GM18499 (cell line): Measurements from ENCODE around the gene C2CD4C.
"Not testable (repeated sequence)": the region's sequence is repeated elsewhere in the genome, so short reads cannot be mapped to it uniquely, and the experiment has no call there.

Experiments
- ATAC-seq: cut with Tn5 transposase; IDR thresholded peaks from one replicate; pipeline ENCODE4 v1.9.1; 2021; ENCODE audit warnings: moderate number of reproducible peaks; ENCODE audit not compliant: insufficient read depth, unreplicated experiment

The C2CD4C gene

DNA sequence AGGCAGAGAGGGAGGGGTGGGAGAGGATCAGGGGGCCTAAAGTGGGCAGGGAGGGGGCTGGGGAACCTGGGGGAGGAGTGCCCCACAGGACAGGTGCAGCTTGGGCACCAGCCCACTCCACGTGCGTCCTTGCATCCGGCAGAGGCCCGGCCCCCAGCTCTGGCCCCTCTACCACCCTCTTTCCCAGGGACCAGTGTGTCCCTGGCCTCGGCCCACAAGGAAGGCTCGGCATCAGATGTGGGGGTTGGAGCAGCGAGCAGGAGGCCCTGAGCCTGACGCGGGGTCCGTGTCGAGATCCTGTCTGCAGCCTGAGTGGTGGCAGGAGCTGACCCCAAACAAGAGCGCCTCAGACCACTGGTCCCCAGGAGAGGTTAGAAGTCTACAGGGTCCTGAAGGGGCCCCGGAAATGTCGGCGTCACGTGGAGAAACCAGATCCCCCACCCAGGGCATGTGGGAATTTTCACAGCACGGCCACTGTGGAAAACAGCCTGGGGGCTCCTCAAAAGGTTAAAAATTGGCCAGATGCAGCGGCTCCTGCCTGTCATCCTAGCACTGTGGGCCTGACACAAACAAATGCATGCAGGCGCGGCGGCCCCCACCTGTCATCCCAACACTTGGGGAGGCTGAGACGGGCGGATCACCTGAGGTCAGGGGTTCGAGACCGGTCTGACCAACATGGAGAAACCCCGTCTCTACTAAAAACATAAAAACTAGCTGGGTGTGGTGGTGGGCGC is 30.4 kb upstream of the C2CD4C start:
- ATAC-seq: no peak

DNA sequence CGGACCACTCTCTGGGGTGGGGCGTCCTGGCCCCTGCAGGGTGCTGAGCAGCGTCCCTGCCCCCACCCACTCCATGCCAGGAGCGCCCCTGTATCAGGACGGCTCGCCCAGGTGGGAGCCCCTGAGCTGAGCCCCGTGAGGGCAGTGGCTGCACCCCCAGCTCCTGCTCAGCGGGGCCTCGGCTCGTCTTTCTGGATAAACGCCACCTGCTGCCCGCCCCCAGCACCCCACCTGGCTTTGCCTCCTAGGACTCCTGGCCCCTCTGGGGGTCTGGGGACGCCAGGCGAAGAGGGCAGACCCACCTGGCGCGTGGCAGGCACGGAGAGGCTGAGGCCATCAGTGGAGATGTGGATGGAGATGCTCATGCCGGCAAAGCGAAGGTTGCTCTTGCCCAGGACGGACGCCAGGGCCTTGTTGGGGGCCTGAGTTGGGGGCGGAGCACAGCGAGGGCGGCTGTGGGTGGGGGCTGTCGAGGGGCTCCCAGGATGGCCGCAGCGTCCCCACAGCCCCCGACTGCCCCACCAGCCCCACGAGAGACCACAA is 29.5 kb upstream of the C2CD4C start:
- no peak for ATAC-seq

DNA sequence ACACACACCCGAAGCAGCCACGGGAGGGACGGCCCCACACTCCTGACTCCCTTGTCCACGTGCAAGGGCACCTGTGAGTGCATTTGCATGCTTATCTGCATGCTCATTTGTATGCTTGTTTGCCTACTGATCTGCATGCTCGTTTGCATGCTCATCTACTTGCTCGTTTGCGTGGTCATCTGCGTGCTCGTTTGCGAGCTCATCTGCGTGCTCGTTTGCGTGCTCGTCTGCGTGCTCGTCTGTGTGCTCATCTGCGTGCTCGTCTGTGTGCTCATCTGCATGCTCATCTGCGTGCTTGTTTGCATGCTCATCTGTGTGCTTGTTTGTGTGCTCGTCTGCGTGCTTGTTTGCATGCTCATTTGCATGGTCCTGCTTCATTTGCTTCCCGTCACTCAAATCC is 28.1 kb upstream of the C2CD4C start:
- no peak for ATAC-seq

DNA sequence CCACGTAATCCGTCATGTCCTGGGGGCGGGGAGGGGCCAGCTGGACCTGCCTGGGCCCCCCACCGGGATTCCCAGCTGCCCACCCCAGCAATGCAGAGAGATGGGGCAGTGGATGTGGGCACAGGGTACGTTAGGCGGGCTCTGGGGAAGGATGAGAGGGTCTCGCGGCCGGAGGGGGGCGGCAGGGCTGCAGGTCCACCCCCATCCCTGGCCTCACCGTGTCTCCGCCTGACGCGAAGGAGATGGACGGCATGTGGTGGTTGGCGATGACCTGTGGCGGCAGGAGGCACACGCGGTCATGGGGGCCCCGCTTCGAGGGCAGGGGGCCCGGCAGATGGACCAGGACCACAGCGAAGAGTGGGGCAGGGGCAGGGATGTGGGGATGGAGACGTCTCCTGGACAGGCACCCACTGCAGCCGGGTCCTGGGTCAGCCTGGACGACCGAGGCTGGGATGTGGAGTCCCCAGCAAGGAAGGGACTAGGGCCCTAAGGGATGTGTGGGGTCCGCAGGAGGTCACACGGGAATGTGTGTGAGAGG is 27.5 kb upstream of the C2CD4C start:
- ATAC-seq: no peak

DNA sequence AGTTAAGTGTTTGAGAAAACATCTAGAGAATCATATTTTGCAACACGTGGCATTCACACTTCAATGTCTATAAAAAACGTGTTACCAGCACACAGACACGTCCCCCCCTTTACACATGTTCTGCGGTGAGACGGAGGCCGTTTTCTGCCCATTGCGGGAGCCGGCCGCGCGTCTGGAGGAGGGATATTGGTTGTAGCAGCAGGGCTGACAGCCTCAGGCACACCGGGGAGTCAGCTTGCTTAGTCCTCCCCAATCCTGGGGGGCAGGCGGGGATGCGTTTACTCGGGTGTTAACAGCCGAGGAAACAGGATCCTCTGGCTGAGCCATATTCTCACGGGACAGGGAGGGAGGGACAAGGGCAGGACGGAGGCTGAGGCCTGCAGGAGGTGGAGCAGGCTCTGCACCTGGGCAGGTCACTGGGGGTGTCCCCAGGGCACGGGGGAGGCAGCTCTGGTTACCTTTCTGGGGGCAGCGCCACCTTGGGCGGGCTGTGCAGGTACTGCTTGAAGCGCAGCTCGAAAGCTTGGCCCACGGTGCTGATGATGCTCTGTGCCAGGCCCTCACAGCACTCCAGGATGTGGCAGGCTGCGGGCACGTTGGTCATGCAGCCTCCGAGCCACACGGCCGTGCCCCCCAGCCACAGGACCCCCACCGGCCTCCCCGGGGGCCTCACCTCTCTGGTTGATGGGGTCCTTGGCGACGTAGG is 26.9 kb upstream of the C2CD4C start:
- ATAC-seq: no peak

DNA sequence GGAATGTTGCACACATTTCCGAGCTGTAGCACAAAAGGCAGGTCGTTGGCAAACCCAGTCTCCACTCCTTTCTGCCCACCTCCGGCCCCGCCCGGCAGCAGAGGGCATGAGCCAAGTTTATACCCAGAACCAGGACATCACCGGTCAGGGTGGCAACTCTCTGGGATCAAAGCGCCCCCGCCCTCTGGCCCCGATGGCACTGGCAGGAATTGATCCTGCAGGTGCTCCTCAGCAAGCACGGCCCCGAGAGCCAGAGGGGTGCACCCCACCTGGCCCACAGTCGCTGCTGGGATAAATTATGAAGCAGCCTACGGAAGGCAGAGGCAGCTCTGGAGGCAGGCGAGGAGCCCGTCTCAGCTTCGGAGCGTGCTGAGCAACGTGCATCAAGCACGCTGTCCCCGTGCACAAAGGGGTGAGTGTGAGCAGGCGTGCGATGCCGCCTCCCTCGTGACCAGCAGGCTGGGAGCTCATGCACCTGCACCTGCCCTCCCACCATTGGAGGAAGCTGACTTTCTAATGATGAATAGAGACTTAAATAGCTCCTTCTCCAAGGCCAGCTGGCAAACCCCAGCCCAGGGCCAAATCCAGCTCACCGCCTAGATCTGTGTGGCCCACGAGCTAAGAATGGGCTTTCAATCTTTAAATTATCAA is 26.2 kb upstream of the C2CD4C start:
- ATAC-seq: no peak

DNA sequence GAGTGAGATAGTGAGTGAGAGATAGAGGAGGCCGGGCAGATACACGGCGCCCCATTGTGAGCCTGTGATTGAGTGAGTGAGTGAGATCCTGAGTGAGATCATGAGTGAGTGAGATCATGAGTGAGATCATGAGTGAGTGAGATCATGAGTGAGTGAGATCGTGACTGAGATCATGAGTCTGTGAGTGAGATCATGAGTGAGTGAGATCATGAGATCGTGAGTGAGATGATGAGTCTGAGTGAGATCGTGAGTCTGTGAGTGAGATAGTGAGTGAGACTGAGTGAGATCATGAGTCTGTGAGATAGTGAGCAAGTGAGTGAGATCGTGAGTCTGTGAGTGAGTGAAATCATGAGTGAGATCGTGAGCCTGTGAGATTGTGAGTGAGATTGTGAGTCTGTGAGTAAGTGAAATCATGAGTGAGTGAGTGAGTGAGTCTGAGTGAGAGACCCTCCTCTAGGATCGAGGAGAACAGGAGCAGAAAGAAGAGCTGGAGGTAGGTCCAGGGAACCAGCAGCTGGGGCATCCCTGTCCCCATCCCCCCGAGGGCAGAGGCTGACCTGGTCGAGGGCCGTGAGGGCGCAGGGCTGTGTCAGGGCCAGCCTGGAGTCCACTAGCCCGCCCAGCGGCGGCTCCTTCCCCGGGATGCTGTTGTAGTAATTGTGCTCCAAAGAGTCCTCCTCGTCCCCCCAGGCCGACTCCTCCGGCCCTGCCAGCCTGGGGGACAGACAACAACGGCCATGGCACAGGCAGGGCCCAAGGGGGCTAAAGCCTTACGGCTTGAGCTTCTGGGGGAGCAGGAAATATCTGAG is 25.4 kb upstream of the C2CD4C start:
- no peak for ATAC-seq

DNA sequence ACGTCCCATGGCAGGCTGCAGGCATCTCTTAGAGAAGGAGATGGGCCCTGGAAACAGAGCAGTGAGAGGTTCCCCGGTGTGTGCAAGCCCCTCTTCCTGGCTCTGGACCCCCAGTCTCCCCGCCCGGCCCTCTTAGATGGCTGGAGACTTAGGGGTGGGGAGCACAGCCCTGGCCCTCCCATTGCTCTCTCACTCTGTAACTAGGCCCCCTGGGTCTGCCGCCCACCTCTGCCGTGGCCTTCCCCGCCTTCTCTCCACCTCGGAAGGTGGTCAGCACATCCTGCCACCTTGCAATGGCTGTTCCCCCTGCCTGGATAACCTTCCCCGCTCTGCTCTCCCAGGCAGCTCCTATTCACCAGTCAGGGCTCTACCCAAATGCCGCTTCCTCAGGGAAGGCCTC is 21.8 kb upstream of the C2CD4C start:
- ATAC-seq: no peak

DNA sequence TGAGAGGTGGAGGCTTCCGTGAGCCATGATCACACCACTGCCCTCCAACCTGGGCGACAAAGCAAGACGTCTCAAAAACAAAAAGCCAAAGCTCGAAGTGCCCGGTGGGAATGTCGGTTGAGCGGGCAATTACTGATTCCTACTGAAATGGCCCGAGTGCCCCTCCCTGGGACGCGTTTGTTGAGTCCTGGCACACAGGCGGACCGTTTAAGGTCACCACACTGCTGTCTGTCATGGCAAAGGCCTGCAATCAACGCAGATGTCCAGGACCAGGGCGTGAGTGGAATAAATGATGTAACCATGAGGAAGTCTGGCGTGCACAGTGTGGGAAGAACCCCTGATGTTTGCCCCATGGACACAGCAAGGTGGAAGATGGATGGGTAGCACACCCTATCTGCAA is 19.2 kb upstream of the C2CD4C start:
- ATAC-seq: no peak

DNA sequence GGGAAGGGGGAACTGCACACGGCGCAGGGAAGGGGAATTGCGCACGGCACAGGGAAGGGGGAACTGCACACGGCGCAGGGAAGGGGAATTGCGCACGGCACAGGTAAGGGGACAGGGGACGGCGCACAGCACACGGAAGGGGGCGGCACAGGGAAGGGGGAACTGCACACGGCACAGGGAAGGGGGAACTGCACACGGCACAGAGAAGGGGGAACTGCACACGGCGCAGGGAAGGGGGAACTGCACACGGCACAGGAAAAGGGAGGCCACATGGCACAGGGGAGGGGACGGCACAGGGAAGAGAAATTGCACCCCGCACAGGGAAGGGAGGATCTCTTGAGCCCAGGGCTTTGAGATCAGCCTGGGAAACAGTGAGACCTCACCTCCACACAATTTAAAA is 18.7 kb upstream of the C2CD4C start:
- ATAC-seq: not testable (repeated sequence)

DNA sequence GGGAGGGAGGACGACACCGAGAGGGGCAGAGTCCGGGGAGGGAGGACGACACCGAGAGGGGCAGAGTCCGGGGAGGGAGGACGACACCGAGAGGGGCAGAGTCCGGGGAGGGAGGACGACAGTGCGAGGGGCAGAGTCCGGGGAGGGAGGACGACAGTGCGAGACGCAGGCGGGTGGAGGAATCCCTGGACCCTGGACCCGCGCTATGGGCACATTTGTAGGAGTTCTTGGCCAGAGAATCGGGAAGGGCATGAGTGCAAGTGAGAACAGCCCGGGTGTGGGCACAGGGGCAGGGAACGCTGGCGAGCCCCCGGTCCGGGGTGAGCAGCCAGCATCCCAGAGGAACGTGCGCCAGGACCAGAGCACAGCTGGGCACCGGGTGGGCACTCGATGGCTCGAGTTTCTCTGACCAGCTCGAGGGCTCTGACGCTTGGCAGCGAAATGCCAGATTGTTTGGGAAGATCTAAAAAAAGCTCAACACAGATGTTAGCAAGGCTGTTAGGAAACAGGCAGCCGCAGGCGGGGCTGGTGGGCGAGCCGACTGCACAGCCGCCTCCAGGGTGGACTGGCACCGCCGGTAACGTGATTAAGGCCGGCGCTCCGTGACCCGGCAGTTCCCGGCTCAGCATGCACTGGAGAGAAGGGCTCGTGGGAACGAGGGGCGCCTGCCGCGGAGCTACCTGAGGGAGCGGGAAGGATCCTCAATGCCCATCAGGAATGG is 17.9 kb upstream of the C2CD4C start:
- no peak for ATAC-seq

DNA sequence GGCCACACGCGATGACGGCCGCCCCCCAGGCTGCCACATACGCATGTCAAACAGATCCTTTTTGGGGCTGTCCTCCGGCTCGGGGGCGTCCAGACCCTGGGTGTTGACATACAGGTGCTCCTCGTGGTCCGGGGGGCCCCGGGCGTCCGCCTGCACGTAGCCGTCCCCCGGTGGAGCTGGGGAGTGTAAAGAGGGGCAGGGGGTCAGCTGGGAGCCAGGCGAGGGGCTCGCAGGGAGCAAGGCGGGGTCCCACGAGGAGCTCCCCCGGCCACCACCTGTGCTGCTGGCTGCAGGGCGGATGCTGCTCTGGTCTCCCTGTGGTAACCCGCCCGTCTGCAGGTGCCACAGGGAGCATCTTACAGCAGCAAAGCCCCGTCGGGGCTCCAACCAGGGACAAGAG is 16.1 kb upstream of the C2CD4C start:
- ATAC-seq: no peak

DNA sequence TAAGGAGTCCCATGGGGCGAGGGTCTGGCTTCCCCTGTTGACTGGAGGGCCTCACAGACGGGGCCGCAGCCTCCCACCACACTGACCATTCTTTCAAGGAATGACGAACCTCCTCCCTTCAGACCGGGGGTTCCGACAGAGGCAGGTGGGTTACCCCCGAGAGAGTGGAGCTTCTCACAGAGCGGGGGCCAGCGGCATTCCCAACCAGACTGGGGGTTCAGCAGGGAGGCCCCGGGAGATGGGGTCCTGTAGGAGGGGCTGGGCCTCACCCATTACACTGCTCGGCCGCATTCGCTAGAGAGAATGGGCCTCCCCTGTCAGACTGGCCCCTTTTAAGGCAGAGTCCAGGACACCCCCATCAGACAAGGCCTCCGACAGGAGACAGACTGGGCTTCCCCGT is 15.6 kb upstream of the C2CD4C start:
- no peak for ATAC-seq

DNA sequence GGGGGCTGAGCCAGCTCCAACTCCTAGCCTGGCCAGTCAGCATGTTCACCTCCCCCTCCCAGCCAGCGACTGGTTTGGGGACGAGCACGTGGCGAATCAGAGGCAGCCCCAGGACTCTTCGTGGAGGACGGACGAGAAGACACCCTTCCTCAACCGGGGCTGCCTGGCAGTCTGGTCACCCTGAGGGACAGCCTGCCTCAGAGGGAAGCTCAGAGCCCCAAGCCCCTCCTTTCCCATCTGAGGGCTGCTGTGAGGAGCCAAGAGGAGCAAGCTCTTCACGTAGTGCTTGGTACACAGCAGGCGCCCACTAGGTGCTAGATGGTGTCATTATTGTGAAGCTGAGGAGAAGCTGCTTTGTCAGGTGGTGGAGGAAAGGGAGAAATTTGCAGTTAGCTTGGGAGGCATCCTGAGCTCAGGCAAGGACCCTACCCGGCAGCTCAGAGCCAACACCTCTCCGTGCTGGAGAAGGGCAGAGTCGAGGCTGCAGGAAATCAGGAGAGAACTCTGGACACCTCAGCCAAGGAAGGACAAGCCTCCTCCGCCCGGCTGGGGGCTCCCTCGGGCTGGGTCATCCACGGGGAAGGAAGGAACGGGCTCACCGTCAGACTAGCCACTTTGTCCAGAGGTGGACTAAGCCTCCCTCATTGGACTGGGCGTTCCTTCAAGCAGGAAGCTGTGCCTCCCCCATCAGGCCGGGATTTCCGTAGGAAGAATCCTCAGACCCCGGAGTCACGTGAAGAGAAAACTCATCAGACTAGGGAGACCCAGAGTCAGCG is 14.9 kb upstream of the C2CD4C start:
- ATAC-seq: no peak

DNA sequence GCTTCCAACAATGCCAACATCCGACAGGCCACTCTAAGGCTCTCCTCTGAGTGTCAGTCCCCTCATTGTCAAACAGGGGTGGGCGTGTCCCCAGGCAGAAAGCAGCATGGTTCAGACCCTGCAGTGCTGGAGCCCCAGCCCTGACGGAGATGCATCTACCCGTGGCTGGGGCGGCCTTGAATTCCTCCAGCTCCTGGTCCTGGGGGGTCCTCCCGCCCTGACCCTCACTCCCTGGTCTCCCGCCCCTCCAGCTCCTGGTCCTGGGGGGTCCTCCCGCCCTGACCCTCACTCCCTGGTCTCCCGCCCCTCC is 13.9 kb upstream of the C2CD4C start:
- ATAC-seq: not testable (repeated sequence)

DNA sequence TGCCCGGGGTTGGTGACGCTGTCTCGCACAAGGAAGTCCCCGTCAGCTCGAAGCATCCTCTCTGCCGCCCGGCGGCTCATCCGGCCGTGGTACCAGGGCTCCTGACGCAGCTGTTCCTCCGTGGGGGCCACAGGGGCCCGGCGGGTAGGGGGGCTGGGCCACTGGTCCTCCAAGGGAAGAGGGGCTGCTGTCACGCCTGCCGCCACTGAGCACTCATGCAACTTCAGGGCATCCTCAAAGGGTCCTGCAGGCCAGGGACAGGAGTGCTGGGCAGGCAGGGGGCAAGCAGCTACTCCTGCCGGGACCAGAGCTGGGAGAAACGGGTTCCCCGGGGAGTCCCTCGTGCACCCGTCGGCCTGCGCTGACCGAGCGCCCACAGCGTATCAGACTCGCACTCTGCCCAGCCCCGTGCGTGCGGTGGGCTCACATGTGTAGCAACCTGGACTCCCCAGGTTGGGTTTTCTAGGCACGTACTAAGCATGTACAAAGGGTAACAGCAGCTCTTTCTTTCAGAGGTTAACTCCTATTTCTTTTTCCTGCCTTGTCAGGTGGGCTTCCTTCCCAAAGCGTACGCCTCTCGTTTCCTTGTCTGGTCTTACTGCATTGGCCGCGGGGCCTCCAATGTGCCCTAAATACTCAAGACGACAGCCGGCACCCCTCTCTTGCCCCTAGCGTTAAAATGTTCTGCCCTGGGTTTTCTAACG is 13.4 kb upstream of the C2CD4C start:
- no peak for ATAC-seq

DNA sequence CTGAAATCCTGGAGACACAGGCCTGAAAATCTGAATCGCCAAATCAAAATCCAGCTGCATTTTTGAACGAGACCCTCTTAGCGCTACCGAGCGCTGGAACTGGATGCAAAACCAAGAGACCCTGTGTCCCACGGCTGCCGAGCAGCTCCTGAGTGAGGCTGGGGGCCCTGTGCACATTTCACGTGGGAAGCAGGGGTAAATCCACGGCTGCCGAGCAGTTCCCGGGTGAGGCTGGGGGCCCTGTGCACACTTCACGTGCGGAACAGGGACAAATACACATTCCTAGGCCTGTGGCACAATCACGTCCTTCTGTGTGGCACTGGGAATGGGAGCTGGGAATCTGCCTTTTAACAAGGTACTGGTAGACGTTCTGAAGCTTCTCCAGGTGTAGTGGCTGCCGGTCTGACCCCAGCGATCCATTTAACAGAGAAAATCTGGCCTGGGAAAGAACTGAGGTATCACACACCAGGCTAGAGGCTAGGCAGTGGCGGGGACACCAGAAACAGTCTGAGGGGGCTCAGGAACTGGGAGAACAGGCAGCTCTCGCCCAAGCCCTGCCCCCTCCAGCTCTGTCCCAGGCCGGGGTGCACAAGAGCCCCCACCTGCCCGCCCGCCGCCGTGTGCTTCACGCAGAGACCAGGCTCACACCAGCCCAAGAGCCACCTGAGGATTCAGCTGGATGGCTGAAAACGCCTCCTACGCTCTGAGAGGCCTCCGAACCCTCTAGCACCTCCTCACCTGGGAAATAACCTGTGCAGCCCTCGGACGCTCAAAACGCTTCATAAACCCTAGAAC is 11.0 kb upstream of the C2CD4C start:
- no peak for ATAC-seq
